ENCODE measurements around the gene PGAP6.
"Not testable (repeated sequence)": the region's sequence is repeated elsewhere in the genome, so short reads cannot be mapped to it uniquely, and the experiment has no call there.

The PGAP6 gene

DNA sequence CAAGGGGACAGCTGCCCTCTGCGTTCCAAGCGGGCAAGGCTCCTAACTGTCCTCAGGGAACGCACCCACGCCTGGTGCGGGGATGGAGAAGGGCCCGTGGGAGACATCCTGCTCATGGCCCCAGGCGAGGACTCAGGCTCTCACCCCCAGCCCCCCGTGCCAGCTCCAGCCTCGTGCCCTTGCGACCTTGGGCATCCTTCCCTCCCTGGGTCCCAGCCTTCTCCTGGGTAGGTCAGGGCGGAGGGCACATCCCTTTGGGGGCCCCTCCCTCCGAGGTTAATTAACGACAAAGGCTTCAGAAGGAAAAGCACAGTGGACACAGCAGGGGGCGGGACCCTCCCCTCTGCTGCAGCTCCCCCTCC, 3.0 kb downstream of the PGAP6 start:
- no peak for DNase-seq

DNA sequence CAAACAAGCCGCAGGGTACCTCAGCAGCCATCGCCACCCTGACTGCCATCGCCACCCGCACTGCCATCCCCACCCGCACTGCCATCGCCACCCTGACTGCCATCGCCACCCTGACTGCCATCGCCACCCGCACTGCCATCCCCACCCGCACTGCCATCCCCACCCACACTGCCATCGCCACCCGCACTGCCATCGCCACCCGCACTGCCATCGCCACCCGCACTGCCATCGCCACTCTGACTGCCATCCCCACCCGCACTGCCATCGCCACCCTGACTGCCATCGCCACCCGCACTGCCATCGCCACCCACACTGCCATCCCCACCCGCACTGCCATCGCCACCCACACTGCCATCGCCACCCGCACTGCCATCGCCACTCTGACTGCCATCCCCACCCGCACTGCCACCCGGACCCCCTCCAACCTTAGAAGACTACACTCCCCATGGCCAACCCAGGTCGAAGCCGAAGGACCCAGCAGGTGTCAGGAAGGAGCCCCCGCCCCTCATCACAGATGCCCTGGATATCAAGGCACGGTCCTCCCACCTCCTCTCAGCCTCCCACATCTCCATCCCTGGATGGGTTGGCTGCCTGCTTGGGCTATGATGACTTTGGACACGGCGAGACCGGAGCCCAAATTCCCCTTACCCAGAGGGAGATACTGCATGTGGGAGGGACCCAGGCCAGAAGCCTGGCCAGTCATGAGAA, 3.5 kb downstream of the PGAP6 start:
- DNase-seq = not testable (repeated sequence)

DNA sequence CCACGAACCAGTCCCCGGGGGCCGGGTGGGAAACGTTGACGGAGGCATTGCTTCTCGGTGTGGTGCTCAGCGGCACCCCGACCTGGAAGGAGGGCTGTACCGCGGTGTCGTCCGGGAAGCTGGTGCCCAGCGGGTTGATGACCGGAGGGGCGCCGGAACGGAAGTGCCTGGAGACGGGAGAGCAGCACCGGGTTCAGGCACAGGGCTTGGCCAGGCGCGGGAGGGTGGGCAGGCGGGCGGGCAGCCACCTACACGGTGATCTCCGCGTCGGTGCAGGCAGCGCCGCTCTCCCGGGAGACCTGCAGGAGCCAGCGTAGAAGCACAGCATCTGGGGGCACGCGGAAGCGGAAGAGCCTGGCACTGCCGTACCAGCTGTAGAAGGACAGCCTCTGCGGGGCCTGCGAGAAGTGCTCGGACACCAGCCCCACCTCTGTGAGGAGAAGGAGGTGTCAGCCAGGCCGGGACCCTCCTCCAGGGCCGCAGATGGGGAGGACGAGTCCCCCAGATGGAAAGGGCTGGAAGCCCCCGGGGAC, 4.3 kb downstream of the PGAP6 start:
- no peak for DNase-seq

DNA sequence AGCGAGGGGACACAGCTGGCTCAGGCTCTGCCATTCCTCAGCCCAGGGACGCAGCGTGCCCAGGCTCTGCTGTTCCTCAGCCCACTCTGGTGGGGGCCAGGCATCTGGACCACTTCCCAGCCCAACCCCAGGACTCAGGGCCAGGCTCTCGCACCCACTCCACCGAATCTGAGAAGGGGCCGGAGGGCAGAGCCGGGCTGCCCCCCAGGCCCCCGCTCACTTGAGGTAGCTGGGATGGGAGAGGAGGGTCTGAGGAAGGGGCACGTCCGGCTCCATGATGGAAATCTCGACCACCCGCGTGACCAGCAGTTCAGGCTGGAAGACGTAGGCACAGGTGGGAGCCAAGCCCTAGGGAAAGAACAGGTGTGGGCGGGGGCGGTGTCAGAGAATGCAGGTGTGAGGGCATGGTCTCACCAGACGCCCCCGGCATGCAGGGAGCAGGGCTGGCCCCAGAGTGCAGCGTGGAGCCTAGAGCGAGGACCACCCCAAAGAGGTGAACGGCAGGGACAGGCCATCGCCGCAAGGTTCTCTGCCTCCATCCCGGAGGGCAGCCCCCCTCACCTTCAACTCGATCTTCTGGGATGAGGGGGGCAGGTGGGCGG, 4.9 kb downstream of the PGAP6 start:
- no peak for DNase-seq

DNA sequence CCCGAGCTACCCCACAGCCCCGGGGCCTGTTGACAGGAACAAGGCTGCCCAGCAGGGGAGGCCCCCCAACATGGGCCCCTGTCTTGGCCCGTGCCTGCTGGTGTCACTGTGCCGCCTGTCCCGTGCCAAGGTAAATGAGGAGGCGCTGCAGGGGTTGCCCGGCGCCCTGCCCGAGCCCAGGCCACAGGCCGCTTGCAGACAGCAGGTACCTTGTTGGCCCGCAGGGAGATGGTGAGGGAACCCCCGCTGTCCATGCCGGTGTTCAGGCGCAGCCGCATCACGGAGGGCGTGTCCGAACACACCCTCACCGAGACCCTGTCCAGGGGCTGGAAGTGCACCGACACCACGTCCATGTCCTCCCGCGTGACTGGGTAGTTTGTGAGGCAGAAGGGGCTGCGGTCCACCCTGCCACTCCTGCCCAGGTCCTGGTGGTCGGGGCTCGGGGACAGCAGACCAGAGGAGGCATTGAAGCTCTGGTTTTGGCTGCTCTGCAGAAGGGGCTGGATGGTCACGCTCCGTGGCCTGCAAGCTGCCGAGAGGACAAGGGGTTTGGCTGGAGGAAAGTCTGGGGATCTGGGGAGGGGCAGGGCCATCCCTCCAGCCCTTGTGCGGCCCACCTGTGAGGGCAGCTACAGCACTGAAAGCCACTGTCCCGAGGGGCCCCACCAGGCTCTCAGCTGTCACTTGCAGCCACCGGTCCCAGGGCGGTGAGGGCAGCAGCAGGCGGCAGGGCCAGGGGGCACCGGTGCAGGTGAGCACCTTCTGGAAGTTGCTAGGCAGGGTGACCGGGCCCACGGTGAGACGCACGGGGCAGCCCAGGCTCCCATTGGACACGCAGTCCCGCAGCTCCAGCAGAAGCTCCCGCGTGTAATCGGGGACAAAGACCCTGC, 5.6 kb downstream of the PGAP6 start:
- no peak for DNase-seq

DNA sequence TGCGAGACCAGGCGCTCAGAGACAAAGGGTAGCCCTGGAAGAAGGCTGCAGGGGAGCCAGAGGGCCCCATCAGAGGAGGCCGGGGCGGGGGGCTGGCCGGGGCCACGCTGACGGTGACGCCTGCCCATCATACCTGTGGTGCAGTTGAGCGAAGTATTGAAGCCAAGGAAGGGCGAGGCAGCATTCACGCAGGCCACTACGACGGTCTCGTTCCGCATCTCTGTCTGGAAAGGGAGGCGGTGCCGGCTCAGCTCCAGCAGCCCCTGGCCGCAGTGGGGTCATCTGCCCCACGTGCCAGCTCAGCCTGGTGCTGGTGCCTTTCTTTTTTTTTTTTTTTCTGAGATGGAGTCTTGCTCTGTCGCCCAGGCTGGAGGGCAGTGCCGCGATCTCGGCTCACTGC, 6.6 kb downstream of the PGAP6 start:
- DNase-seq = no peak

DNA sequence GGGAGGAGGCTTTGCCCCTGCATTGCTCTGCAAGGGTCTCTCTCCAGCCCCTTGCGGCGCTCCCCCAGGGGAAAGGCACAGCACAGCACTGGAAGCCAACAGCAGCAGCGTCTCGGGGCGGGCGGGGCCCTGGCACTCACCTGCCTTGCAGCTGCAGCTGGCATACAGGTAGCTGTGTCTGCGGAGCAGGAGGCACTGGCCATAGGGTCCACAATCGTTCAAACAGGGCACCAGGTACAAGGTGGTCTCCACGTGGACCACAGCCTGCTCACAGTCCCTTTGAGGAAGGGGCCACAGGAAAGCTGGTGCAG, 7.2 kb downstream of the PGAP6 start:
- no peak for DNase-seq

DNA sequence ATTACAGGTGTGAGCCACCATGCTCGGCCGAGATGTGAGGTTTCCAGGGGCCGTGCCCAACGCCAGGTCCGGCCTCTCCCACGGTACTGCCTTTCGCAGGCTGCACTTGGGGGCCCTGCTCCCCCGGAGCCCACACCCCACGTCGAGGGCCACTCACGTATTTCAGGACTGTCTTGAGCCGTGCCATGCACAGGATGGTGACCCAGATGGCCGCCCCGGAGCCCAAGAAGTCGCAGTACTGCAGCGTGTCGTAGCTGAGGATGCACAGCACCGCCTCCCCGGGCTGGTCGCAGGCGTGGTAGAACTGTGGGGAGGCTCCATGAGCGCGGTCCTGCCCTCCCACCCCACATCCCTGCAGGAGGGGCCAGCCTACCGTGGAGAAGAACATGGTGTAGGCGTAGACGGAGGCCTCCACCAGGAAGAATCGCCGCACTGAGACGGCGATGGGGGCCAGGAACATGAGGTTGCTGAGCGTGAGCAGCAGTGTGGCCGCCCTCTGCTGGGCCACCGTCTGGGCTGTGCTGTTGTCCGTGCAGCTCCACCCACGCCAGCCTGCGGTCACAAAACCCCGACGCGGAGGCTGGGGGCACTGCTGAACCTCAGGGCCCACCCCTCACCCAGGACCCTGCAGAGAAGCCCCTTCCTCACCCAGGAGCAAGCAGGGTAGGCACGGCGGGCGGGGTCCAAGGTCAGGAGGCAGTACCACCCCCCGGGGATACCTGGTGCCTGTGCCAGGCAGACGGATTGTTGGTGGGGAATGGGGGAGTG, 7.7 kb downstream of the PGAP6 start:
- no peak for DNase-seq

DNA sequence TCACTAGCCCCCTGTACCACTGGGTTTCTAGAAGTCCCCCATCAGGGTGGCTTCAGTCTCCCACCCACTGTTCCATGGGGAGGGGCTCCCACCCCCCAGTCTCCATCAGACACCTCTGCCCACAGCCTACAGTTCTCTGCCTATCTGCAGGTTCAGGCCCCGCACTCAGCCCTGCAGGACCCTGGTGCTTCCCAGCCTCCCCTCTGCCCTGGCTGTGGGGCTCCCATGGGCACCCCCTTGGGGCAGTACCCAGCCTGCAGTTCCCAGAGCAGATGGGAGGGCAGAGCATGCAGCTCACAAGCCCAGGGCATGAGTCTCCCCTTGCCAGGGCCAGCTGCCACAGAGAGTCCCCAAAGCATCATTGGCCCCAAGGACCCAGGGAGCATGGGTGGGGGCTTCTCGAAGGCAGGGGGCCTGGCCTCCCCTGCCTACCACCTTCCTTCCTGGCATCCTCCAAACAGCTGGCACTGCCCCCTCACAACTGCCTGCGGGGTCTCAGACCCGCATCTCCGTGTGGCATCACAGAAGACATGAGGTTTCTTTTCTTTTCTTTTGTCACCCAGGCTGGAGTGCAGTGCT, 8.7 kb downstream of the PGAP6 start:
- DNase-seq = no peak

DNA sequence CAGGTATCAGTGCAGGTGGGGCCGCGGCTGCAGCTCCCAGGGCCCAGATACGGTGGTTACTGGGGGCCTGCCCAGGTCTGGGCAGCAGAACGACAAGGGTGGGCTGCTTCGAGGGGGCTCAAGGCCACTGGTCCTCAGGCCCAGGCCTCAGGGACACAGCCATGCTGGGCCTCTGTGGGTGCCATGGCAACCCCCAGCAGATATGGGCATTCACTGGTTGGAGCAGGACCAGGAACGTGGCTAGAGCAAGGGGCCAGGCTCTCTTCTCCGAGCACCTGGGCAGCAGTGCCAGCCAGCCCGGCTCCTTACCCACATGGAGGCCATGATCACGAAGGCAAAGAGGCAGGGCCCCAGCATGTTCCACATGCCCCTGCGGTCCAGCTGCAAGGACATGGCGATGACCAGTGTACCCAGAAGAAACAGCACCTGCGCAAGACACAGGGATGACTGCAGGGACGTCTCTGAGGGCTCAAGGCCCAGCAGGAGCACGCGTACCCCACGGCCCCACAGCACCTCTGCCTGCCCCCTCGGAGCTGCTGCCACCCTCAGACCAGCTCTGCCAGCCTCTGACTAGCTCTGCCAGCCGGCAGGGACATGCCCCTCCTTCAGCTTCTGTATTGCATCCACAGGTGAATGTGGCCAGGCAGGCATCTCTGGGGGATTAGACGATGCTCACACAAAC, 9.3 kb downstream of the PGAP6 start:
- no peak for DNase-seq

DNA sequence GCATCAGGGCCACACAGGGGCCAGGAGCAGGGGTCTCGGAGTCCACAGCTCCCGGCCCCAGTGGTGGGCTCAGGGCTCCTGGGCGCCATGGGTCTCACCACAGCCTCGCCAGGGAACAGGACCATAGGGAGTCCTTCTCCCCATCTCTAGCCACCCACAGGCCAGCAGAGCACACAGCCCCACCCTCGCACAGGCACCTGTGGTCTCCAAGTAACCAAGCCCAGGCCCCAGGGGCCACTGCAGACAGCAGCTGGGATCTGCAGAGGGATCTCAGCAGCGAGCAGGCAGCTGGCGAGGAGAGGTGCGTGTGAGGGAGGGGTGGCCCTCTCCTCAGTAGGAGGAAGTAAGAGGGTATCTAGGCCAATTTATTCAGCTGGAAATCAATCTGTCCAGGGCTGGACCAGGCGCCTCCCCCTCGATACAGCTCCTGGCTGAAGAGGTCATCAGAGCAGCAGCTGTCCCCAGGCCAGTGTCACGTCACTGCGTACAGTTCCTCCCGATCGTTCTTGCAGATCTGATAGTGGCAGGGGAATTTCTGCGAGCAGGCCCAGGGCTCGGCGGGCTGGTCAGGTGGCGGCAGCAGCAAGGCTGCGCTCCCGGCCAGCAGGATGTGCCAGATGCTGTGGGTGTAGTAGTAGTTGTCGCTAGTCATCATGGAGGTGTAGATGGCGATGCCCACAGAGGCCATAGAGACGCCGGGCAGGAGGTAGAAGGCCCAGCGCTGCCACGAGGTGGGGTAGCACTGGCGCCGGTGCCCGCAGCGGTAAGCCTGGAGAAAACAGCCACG, 10.1 kb downstream of the PGAP6 start:
- peak; percentile 31 for DNase-seq

DNA sequence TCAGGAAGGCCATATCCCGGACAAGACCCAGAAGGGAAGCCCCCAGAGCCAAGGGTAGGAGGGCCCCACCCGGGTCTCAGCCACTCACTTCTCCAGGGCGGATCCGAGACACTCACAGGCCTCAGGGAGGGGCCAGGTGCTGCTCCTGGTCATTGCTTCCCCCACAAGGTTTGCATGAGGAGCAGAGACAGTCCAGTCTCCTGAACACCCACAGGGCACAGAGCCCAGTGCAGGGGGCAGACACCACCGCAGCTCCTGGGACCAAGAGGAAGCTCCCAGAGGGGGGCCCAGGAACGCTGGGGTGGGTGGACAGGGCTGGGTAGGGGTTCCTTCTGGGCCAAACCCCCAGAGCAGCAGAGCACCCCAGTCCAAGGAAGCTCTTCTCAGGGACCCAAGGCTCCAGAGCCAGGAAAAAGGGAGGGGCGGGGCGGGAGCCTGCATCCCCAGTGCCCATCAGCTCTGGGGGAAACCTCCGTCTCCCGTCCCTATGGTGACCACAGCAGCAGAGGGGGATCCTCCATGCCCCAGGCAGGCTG, 10.7 kb downstream of the PGAP6 start:
- no peak for DNase-seq

DNA sequence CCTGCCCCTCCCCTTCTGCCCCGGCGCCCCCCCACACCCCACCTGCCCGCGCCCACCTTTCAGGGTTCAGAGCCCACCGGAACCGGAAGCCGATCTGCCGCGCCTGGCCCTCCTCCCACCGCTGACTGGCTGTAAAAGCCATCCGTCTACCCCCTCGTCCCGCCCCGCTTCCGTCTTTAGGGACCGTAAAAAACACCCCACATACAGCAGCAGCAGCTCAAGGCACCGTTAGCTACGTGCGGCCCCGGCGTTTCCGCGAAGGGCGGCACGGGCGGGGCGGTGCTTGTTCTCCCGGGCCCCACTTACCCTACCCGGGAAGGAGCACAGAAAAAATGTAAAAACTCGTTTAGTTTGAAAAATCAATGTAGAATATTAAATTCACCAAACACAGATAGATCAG, 11.3 kb downstream of the PGAP6 start, which contains the start of gene MRPL28:
TSS of gene MRPL28 (minus strand) at position 96 of the 400 bp plus-strand sequence. CDS start 320 bp downstream, outside the sequence.
- DNase-seq = peak; percentile 95

DNA sequence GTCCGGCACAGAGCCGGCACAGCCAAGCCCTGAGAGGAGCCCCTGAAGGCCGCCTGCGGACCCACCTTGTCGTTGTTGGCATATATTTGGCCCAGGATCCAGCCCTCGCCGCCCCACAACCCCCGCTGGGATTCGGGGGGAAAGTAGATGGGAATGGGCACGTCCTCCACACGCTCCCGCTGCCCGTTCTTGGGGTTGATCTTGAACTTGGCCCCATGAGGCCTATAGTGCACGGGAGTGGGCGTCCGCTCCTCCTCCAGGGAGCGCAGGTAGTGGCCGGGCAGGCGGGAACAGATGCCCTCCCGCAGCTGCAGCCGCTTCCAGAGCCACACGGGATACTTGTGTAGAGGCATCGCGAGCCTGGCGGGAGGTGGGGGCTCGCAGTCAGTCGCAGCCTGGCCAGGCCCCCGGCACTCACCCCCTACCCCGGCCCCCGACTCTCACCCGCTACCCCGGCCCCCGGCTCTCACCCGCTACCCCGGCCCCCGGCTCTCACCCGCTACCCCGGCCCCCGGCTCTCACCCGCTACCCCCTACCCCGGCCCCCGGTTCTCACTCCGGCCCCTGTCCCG, 11.8 kb downstream of the PGAP6 start:
- no peak for DNase-seq

DNA sequence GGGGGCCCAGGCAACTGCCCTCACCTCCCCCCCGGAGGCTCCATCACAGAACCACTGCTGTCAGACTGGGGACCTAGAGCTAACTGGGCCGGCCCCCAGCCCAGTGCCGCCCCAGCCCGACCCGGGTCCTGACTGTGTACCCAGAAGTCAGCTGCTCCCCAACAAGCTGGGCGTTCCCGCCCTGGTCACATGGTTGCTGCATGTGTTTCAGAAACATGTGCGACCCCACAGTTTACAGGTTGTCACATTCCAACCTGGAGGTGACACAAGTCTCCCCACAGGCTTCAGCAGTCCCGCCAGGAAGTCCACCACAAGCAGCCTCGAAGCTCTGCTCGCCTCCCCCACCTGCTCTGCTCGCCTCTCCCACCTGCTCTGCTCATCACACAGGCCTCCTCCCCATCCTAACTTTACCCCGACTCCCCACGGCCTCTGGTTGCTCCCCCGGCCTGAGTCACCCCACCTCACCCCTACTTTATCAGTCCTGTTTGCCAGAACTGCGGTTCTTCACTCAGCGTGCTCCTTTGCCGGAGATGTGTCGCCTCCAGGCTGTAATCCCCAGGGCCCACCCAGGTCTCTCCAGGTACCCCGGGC, 12.4 kb downstream of the PGAP6 start:
- no peak for DNase-seq

DNA sequence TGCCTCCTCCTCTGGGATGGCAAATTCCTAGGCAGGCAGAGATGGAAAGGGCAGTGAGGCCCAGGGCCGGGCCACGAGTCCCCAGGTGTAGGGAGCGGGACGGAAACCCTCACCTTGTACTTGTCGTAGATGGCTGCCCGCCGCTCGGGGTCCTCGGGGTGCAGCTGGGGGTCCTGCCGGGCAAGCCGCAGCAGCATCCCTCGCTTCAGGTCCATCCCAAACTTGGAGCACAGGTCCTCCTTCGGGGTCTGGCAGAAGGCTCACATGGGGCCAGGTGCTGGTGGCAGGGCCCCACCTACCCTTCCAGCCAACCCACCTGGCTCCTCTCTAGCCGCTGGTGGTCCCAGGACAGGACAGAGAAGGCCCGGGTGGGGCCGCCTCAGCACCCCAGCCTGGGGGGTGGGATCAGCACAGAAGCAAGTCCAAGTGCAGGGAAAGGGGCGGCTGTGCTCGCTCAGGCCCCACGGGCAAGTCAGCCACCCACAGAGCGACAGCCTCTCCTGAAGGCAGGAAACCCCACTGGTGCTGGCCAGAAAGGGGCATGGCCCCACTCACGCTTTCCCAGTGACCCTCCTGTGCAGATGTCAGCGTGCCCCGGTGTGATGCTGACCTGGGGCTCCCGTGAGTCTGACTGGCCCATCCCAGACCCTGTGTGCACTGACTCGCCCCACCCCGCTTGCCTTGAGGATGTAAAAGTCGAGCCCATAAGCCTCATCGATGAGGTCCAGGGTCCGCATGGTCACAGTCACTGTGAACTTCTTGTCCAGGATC, 13.2 kb downstream of the PGAP6 start:
- DNase-seq = no peak

DNA sequence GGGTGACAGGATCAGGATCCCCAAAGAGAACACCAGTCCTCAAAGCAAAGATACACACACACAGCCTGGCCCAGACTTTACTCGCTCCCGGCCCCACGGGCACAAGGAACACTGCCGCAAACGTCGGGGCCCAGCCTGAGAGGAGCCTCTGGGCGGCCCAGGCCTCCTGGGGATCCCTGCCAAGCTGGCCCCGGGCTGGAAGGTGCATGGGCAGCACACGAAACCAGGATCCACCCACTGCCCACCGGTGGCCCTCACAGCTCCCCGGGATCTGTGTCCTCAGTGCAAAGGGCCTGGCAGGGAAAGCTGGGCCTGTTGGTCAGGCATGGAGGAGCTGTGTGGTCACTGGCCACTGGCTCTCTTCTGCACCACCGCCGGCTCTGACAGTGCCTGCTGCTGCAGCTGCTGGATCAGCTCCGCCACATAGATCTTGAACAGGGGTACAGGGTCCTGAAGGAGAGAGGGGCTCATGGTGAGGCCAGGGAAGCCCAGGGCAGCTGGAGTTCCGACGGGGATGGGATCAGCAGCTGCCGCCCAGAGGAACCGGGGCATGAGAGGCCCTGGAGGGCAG, 14.4 kb downstream of the PGAP6 start:
- DNase-seq = no peak

DNA sequence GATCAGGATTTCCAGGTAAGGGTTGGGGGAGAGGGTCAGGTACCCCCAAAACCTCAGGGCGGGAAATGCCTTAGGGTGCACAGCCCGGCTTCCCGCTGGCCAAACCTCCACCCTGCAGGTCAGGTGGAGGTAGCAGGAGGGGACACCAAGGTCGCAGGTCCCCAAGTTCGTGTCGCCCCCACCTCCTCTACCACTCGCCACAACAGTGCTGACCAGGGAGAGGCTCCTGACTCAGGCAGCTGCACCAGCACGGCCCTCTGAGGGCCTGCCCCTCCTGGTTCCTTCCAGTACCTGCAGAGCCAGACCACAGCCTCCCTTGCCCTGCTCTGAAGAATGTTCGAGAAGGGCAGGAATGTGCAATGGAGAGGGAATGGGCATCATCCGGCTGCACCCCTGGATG, 15.3 kb downstream of the PGAP6 start:
- DNase-seq = no peak

Data from NCI-H1092 treated with DMSO at 0.1 percent for 48 hours (cell line).